GM19463 (cell line): ENCODE data around the gene RNF13.
"Not testable (repeated sequence)": the region's sequence is repeated elsewhere in the genome, so short reads cannot be mapped to it uniquely, and the experiment has no call there.

ENCODE experiments used
- ATAC-seq: cut with Tn5 transposase; IDR thresholded peaks from one replicate; pipeline ENCODE4 v1.9.1; 2021; ENCODE audit warnings: mild to moderate bottlenecking, moderate library complexity; ENCODE audit not compliant: unreplicated experiment

The RNF13 gene

GRCh38 chr3:149981979-149982378 lies 169.0 kb downstream of the RNF13 start:
- not testable (repeated sequence) for ATAC-seq

DNA sequence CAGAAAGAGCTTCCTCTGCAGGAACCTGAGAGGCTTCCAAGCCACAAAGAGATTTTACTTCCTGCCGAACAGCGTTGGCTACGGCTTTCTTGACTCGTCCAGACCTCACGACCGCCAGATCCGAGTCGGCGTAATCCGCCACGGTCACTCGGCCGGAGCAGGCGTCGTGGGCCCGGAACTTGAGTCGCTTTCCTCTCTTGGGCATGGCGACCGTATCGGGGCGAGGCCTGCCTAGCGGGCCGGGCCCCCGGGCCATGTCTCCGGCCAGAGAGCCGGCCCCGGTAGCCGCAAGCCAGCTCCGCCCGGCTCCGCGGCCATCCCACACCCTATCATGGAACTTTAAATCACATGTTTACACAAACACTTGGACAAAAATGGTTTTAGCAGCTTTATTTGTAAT lies 170.0 kb downstream of the RNF13 start:
- not testable (repeated sequence) for ATAC-seq

DNA sequence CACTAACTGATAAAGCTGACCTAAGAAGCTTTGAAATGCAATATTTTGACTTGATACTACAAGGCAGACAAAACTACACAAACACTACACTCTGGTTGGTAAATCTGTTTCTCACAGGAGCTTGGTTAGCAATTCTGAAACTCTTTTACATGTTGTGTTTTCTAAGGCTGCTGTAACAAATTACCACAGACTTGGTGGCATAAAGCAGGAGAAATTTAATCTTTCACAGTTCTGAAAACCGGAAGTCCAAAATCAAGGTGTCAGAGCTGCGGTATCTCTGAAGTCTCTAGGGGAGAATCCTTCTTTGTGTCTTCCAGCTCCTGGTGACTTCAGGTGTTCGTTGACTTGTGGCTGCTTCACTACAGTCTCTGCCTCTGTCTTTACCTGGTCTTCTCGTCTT lies 170.6 kb downstream of the RNF13 start:
- no peak for ATAC-seq

DNA sequence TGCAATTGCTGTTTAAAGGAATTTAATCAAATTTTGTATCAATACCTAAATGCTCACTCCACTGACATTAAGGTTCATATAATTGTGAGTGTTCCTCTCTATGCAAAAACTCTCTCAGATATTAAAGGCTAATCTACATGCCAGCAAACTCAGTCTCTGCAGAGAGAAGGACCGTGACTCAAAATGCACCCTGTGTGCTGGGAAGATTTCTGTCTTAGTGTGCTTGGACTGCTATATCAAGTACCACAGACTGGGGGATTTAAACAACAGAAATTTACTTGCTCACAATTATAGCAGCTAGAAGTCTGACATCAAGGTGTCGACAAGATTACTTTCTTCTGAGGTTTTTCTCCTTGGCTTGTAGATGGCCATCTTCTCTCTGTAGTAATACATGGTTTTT lies 176.3 kb downstream of the RNF13 start:
- ATAC-seq: no peak

GRCh38 chr3:149990423-149990948 lies 177.5 kb downstream of the RNF13 start:
- ATAC-seq: no peak

GRCh38 chr3:149992416-149993058 lies 179.5 kb downstream of the RNF13 start:
- ATAC-seq: no peak

GRCh38 chr3:149998946-149999345 lies 185.9 kb downstream of the RNF13 start:
- ATAC-seq: no peak

- ATAC-seq: no peak
Measured at GRCh38 chr3:149999421-149999820, 186.4 kb downstream of the RNF13 start.

DNA sequence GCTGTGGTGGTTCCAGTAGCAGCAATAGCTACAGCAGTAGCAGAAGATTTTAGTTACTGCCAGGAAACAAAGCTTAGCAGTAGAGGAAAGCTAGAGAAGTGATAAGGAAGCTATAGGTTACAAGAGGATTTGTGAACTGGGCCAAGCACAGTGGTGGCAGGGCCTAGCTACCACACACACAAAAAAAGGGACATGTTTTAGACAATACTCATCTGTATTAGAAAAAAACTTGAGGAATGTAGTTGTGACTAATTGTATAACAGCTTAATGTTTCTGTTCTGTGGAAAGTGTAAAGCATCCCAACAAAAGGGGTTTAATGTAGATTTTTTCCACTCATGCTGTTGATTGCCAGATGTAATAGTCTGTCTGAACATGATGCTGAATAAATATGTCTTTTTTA lies 187.6 kb downstream of the RNF13 start:
- no peak for ATAC-seq

DNA sequence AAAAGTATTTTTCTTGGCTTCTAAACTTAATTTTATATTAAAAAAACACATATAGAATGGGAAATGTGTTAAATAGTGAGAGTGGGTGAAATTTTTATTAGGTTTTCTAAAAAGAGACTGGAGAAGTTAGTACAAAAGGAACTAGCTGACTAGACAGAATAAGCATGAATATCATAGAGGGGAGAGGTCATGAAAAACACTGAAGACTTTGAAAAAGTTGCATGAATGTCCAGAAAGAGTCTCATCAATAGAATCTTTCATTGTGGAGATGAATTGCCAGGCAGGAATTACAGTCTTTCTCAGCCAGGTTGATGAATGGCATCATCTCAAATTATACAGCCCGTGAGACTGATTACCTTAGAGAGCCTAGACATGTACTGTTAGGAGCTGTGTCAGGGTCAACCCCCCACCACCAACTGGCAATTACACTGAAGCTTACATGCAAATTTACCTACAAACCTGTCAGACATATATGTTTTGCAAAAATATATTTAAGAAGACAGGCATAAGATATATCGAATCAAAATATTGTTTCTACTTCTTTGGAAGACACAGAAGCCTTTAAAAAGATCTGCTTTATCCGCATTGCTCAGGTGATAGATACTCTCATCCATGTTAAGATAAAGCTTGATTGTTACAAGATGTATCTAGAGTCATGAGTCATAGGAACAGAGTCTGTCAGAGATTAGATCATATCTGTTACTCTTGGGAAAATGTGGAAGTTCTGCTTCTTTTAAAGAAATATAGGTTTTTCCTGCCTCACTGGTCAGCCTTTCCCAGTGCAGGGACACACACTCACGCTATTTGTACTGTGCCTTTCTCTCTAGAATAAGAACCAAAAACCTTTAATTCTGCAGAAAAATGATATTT lies 192.5 kb downstream of the RNF13 start:
- ATAC-seq: no peak

DNA sequence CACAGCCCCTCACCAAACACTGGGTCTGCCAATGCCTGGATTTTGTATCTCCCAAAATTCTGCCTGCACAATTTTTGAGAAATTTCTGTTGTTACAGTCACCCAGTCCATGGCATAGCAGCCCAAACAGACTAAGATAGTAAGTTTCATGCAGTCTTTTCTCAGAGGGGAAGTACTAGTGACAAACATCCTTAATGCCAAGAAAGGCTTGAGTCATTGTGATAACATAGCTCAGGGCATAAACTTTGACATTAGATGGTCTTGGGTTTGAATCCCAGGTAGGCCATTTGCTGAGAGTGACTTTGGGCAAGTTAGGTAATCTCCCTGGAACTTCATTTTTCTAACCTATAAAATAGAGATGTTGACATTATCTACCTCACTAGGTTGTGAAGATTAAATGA lies 193.8 kb downstream of the RNF13 start:
- ATAC-seq: no peak
